Bronchial epithelial cell (primary cell): ENCODE results near the gene ACOX1. TPM values are rescaled to one million over a fixed set of nuclear protein-coding genes. Genes with fewer than 3 reads are reported as not detected.

Source experiments
- DNase-seq: peaks from one replicate; pipeline ENCODE4 v3.0.0-alpha.2; 2010; ENCODE audit warnings: low read depth
- FAIRE-seq: peaks from 2 replicates; lab custom pipeline; 2011; peaks lifted over from hg19 to GRCh38; lab: Jason Lieb, UNC
- H3K27me3 ChIP-seq: 2 replicates; pipeline ENCODE4 v1.5.1; 2011; ENCODE audit warnings: low read length; ENCODE audit not compliant: control insufficient read depth, insufficient read depth
- H3K36me3 ChIP-seq: 2 replicates; pipeline ENCODE4 v1.5.1; 2011; ENCODE audit warnings: low read length; ENCODE audit not compliant: control insufficient read depth, insufficient read depth
- H3K4me3 ChIP-seq: 2 replicates; pipeline ENCODE4 v1.5.1; 2011; ENCODE audit warnings: mild to moderate bottlenecking, low read depth, low read length, control low read depth
- total RNA-seq: library from RNA; depleted of rRNA; stranded (reverse); fragments of >200 nt; gene quantifications from 2 replicates; pipeline ENCODE4 v1.2.1, GENCODE V29; 2014
- TF ChIP-seq, protein P1 (sequence below): IDR thresholded peaks from 2 replicates; pipeline ENCODE4 v1.5.1; 2011; ENCODE audit warnings: mild to moderate bottlenecking, moderate library complexity, low read length, control low read depth, inconsistent platforms; ENCODE audit not compliant: insufficient read depth, severe bottlenecking

Gene ACOX1
- total RNA-seq, 1 donor from 2014 or later: 39.8 TPM

DNA sequence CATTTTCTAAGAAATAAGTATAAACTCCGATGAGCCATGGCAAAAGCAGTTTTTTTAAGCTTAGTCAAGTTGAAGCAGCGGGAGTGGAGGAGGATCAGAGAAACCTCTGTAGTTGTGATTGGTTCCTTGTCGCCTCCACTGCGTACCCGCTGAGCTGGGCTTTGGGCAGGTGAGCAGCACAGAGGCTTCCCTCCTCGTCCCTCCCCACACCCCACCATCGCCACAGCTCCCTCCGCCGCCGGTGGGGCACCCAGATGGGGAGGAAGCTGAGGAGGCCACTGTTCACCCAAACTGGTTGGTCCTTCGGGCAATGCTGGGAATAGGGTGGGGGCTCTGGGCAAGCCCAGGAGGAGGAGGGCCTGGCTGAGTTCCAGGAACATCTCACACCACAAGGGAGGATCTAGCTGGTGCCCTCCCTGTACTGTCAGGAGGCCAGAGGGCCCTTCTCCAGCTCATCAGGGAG lies 69.1 kb downstream of the ACOX1 start:
- no peak for FAIRE-seq
- Histone ChIP-seq H3K4me3 (no peak overlapping the region), H3K27me3 (no peaks in the 10 kb centered on the region), H3K36me3 (peaks cover 3% of the 10 kb centered on the region)
- TF ChIP-seq, protein P1, sequence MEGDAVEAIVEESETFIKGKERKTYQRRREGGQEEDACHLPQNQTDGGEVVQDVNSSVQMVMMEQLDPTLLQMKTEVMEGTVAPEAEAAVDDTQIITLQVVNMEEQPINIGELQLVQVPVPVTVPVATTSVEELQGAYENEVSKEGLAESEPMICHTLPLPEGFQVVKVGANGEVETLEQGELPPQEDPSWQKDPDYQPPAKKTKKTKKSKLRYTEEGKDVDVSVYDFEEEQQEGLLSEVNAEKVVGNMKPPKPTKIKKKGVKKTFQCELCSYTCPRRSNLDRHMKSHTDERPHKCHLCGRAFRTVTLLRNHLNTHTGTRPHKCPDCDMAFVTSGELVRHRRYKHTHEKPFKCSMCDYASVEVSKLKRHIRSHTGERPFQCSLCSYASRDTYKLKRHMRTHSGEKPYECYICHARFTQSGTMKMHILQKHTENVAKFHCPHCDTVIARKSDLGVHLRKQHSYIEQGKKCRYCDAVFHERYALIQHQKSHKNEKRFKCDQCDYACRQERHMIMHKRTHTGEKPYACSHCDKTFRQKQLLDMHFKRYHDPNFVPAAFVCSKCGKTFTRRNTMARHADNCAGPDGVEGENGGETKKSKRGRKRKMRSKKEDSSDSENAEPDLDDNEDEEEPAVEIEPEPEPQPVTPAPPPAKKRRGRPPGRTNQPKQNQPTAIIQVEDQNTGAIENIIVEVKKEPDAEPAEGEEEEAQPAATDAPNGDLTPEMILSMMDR: no peak
- DNase-seq: peak; percentile 48

DNA sequence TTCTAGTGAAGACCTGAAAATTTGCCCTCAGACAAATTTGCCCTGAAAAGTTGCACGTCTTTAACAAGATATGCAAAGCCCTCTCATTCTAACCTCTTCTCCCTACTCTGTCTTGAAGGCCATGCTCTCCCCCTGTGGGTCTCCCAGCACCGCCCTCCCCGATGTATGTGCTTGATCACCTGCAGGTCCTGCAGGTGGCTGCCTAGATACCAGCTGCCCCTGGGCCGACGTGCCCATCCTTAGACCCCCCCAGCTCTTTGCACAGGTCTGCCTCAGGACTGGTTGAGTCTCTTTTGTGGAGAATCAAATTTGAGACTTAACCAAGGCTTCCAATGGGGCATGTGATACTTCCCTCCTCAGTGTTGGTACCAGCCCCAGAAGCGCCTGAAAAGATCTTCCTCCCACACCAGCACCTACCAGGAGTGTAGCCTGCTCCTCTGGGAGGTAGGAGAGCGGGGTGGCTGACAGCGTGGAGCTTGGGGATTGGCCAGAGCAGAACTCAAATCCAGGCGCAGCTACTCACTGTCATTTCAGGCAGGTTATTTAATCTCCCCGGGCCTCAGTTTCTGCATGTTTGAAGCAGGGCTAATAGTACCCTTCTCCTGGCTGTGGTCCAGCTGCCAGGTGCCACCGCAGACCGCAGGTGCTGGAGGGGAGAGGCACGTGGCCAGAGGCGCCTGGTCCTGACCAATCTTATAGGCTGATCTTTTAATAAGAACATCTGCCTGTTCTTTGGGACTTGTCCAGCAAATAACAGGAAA lies 69.7 kb downstream of the ACOX1 start:
- H3K27me3 ChIP-seq: no peaks in the 10 kb centered on the region
- H3K4me3 ChIP-seq: no peak overlapping the region
- peaks cover 3% of the 10 kb centered on the region for H3K36me3 ChIP-seq
- FAIRE-seq (no peak), DNase-seq (no peak)
- TF ChIP-seq, protein P1: no peak

DNA sequence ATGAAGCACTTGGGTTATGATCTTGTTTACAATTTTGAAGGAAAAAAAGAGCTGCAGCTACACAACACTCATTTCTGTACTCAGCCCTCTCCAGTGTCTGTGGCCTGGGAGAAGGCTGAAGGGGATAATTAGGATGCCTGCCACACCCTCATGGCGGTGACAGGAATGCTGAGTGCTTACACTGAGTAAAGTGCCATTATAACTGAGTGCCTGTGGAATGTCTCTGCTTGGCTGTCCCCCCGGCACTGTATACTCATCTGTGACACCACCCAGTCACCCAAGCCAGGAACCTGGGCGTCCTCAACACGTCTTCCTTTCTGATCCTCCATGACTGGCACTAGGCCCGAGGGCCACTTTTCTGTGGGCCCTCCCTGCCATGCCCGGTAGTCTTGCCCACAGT lies 70.8 kb downstream of the ACOX1 start:
- Histone ChIP-seq H3K36me3 (no peaks in the 10 kb centered on the region), H3K4me3 (no peak overlapping the region), H3K27me3 (no peaks in the 10 kb centered on the region)
- no peak for DNase-seq
- FAIRE-seq: no peak
- TF ChIP-seq, protein P1: no peak

DNA sequence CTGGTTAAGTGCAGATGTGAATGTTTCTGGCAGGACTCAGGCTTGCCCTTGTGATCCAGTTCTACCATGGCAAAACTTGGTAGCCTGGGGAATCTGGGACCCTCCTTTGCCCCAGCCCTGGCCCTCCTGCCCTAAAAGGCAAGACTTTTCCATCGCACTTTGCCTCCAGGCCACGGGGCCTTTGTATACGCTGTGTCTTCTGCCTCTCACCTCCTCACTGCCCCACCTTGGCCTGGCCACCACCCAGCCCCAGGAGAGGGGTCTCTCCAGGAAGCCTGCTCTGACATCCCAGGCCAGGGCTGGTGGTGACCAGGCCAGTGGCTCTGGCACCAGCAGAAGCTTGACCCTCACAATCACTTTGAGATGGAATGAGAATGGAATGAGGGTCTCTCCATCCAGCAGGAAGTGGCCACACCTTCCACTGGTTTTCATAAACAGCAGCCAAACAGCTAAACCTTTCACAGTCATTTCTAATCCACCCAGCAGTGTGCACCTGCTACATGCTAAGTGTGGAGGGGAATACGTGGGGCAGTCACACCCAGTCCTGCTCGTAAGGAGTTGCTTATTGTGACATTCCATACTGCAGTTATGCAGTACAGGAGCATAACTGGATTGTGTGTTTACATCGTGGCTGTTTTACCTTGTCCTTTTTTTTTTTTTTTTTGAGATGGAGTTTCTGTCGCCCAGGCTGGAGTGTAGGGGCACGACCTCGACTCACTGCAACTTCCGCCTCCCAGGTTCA lies 72.7 kb downstream of the ACOX1 start:
- H3K27me3 ChIP-seq: no peaks in the 10 kb centered on the region
- H3K36me3 ChIP-seq: peaks cover 2% of the 10 kb centered on the region
- no peak overlapping the region for H3K4me3 ChIP-seq
- TF ChIP-seq, protein P1: no peak
- DNase-seq: no peak
- no peak for FAIRE-seq

DNA sequence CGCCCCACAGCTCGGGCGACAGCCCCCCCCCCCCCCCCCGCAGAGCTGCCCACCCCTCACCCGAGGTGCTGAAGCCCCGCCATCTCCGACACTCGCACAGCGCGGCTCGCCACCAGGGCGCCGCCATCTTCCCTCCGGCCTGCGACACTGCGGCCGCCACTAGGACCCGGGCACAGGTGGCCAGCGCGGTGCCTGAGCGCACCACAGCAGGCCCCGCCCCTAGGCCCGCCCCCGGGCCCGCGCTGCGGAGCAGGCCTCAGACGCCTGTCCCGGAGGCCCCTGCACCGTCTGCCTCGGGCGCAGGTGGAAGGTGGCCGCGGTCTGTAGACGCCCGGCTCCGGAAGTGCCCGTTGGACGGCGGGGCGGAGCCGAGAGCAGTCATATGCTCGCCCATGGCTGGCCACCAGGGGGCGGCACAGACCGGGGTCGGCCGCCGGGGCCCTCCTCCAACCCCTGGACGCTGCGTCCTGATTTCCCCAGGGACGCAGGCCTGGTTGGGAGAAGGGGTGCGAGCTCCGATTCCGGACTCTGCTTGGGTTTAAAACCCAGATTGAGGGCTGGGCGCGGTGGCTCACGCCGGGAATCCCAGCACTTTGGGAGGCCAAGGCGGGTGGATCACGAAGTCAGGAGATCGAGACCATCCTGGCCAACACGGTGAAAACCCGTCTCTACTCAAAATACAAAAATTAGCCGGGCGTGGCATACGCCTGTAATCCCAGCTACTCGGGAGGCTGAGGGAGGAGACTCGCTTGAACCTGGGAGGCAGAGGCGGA lies 74.0 kb downstream of the ACOX1 start, which contains the start of gene MRPL38:
TSS of gene MRPL38 (minus strand) at position 136 of the 773 bp plus-strand sequence. CDS start at position 127, 9 bp downstream.
- Histone ChIP-seq H3K4me3 (peak within 1 kb of the TSS; percentile 58), H3K36me3 (peaks cover 8% of the 10 kb centered on the region), H3K27me3 (no peaks in the 10 kb centered on the region)
- FAIRE-seq (no peak), DNase-seq (peak; percentile 84)
- TF ChIP-seq, protein P1: peak; percentile 97
